Naive thymus-derived CD4-positive, alpha-beta T cell (primary cell): ENCODE measurements around the gene AMN1. TPM values are rescaled to one million over a fixed set of nuclear protein-coding genes. Genes with fewer than 3 reads are reported as not detected.
"Not testable (repeated sequence)": the region's sequence is repeated elsewhere in the genome, so short reads cannot be mapped to it uniquely, and the experiment has no call there.

ENCODE experiments used
- ATAC-seq: fragments of 150-1000 bp; cut with Tn5 transposase; 2 replicates; pipeline ENCODE4 v1.10.0; 2021; ENCODE audit warnings: mild to moderate bottlenecking, moderate library complexity
- CTCF ChIA-PET: fragments of 350-600 bp; sonication (Branson Sonifier 250); formaldehyde crosslinking; loops from one replicate; lab custom pipeline; 2021; ENCODE audit warnings: antibody characterized with exemption; lab: Charles Lee
- POLR2A ChIA-PET: fragments of 350-600 bp; sonication (Branson Sonifier 250); formaldehyde crosslinking; loops from one replicate; lab custom pipeline; 2021; ENCODE audit warnings: antibody characterized with exemption, inconsistent platforms; lab: Charles Lee
- DNase-seq, 9 donors: peaks; one replicate each; pipeline versions ENCODE4 v3.0.0 to v3.0.0-alpha.2; 2020 to 2022; ENCODE audit warnings: mixed read lengths in 1 of 9
- H3K27ac ChIP-seq: one replicate; pipeline ENCODE4 v1.7.0; 2013; ENCODE audit warnings: mild to moderate bottlenecking, low read depth, low read length, moderate library complexity
- H3K27me3 ChIP-seq, 2 donors: one replicate each; pipeline ENCODE4 v1.7.0; 2013; ENCODE audit warnings: low read length in 2 of 2, mild to moderate bottlenecking in 2 of 2, moderate library complexity in 2 of 2; ENCODE audit not compliant: control insufficient read depth in 2 of 2, insufficient read depth in 2 of 2
- H3K36me3 ChIP-seq, 3 experiments: 1 replicate in 2 of 3; 2 replicates in 1 of 3; pipeline ENCODE4 v1.7.0; 2013; ENCODE audit warnings: low read length in 3 of 3, mild to moderate bottlenecking in 3 of 3, moderate library complexity in 1 of 3; ENCODE audit not compliant: insufficient read depth in 3 of 3, control insufficient read depth in 2 of 3
- H3K4me1 ChIP-seq, 2 donors: one replicate each; pipeline ENCODE4 v1.7.0; 2013; ENCODE audit warnings: low read length in 2 of 2, mild to moderate bottlenecking in 2 of 2, moderate library complexity in 1 of 2; ENCODE audit not compliant: control insufficient read depth in 2 of 2, insufficient read depth in 2 of 2
- H3K4me3 ChIP-seq: 2 replicates; pipeline ENCODE4 v1.7.0; 2013; ENCODE audit warnings: mild to moderate bottlenecking, low read length
- H3K9me3 ChIP-seq, 3 experiments: 1 replicate in 2 of 3; 2 replicates in 1 of 3; pipeline ENCODE4 v1.7.0; 2013; ENCODE audit warnings: low read length in 3 of 3; ENCODE audit not compliant: control insufficient read depth in 2 of 3
- H3K27ac Mint-ChIP-seq, 9 donors: one replicate each; pipeline ENCODE4 v1.8.0; 2020 to 2022; ENCODE audit warnings: mixed read lengths in 9 of 9, mild to moderate bottlenecking in 8 of 9, moderate library complexity in 5 of 9, inconsistent platforms in 2 of 9
- H3K27me3 Mint-ChIP-seq, 5 donors: one replicate each; pipeline ENCODE4 v1.8.0; 2021 to 2022; ENCODE audit warnings: mixed read lengths in 5 of 5, mild to moderate bottlenecking in 1 of 5
- H3K36me3 Mint-ChIP-seq, 5 donors: one replicate each; pipeline ENCODE4 v1.8.0; 2020 to 2022; ENCODE audit warnings: mixed read lengths in 5 of 5, mild to moderate bottlenecking in 3 of 5, inconsistent platforms in 1 of 5
- H3K4me1 Mint-ChIP-seq, 7 donors: one replicate each; pipeline ENCODE4 v1.8.0; 2020 to 2022; ENCODE audit warnings: mixed read lengths in 7 of 7, mild to moderate bottlenecking in 3 of 7, inconsistent platforms in 1 of 7
- H3K4me3 Mint-ChIP-seq, 10 donors: one replicate each; pipeline ENCODE4 v1.8.0; 2020 to 2022; ENCODE audit warnings: mild to moderate bottlenecking in 10 of 10, mixed read lengths in 10 of 10, moderate library complexity in 6 of 10, inconsistent platforms in 2 of 10
- H3K9me3 Mint-ChIP-seq, 11 donors: one replicate each; pipeline ENCODE4 v1.8.0; 2020 to 2022; ENCODE audit warnings: mixed read lengths in 11 of 11, mild to moderate bottlenecking in 4 of 11, inconsistent platforms in 1 of 11, moderate library complexity in 1 of 11
- intact Hi-C, 2 donors: fragments of 100-400 bp; cut with micrococcal nuclease; formaldehyde crosslinking; loops; one replicate each; pipeline ENCODE4 v1.15.1; 2023
- polyA plus RNA-seq, 2 donors: library from polyadenylated mRNA; unstranded; fragments of 300-500 nt; fragmentation: Illumina TruSeq; gene quantifications; one replicate each; pipeline ENCODE4 v1.2.3, GENCODE V29; 2021
- total RNA-seq, 6 experiments: library from RNA in 5 of 6; stranded (reverse) in 5 of 6; gene quantifications; 1 replicate in 5 of 6; 2 replicates in 1 of 6; pipeline ENCODE4 v1.2.3 and lab custom pipeline; 2021 to 2026

AMN1 gene
- total and polyA plus RNA-seq, 7 experiments from 2014 or later = 4.1 to 22.9 (median 15.7) TPM

- Mint-ChIP-seq H3K9me3 (peaks cover 4 to 46% (median 20%) of the 10 kb centered on the region in 11 donors), H3K36me3 (peaks cover 5 to 44% (median 10%) of the 10 kb centered on the region in 5 donors), H3K4me3 (peak overlapping the region in 2 of 10 donors; percentile 7 to 19), H3K4me1 (peaks cover 22 to 80% (median 64%) of the 10 kb centered on the region in 7 donors), H3K27ac (peak overlapping the region in 4 of 9 donors; percentile 10 to 82 (median 72)), H3K27me3 (peaks cover 0 to 2% (median 0%) of the 10 kb centered on the region in 5 donors)
- ATAC-seq = no peak
- peaks cover 6 to 28% of the 10 kb centered on the region in 2 donors for H3K4me1 ChIP-seq
- H3K9me3 ChIP-seq = peaks cover 0 to 5% (median 0%) of the 10 kb centered on the region in 3 experiments
- no peaks in the 10 kb centered on the region for H3K36me3 ChIP-seq
- H3K27ac ChIP-seq = no peak overlapping the region
- no peak overlapping the region for H3K4me3 ChIP-seq
- intact Hi-C loops = no loop called here
- POLR2A ChIA-PET = interaction anchor here (0.5 to 5.3 kb wide), 8 partner anchors 9 to 226 kb away, joined by 3 to 23 read pairs (median 3); partner anchors contain the start of gene RESF1
- peak in 1 of 9 donors; percentile 49 for DNase-seq
- CTCF ChIA-PET = interaction anchor here (0.8 to 1.6 kb wide), 3 partner anchors 9 to 154 kb away, joined by 3 to 4 read pairs (median 4); no protein-coding TSS in a partner anchor
- H3K27me3 ChIP-seq = no peaks in the 10 kb centered on the region
Measured at GRCh38 chr12:31732926-31733548, 4.2 kb upstream of the AMN1 start.

GRCh38 chr12:31731203-31731602, 2.4 kb upstream of the AMN1 start:
- ATAC-seq, H3K36me3 ChIP-seq, H3K27me3 ChIP-seq, H3K27me3 Mint-ChIP-seq, H3K27ac ChIP-seq, H3K4me3 ChIP-seq, H3K9me3 ChIP-seq, intact Hi-C loops, DNase-seq: not testable (repeated sequence)
- POLR2A ChIA-PET = interaction anchor here (0.6 to 5.3 kb wide), 5 partner anchors 9 to 227 kb away, joined by 3 to 23 read pairs (median 3); partner anchors contain the start of gene RESF1
- peaks cover 9 to 60% (median 26%) of the 10 kb centered on the region in 11 donors for H3K9me3 Mint-ChIP-seq
- H3K4me1 ChIP-seq = peaks cover 6 to 19% of the 10 kb centered on the region in 2 donors
- H3K36me3 Mint-ChIP-seq = peaks cover 15 to 49% (median 22%) of the 10 kb centered on the region in 5 donors
- H3K4me3 Mint-ChIP-seq = peak overlapping the region in 6 of 10 donors; percentile 3 to 100 (median 68)
- H3K27ac Mint-ChIP-seq = peak overlapping the region in 6 of 9 donors; percentile 33 to 64 (median 50)
- CTCF ChIA-PET = interaction anchor here (0.5 kb wide), 1 partner anchor 555 kb away, joined by 3 read pairs; no protein-coding TSS in a partner anchor
- H3K4me1 Mint-ChIP-seq = peaks cover 31 to 78% (median 59%) of the 10 kb centered on the region in 7 donors

- H3K4me3 ChIP-seq = peak overlapping the region; percentile 84
- ATAC-seq (no peak), DNase-seq (no peak)
- CTCF ChIA-PET = interaction anchor here (1.0 kb wide), 1 partner anchor 232 kb away, joined by 3 read pairs; no protein-coding TSS in a partner anchor
- no peaks in the 10 kb centered on the region for H3K36me3 ChIP-seq
- Mint-ChIP-seq H3K4me1 (peaks cover 26 to 77% (median 60%) of the 10 kb centered on the region in 7 donors), H3K27me3 (peaks cover 0 to 2% (median 0%) of the 10 kb centered on the region in 5 donors), H3K4me3 (peak overlapping the region; percentile 94 to 100 (median 98)), H3K36me3 (peaks cover 17 to 49% (median 34%) of the 10 kb centered on the region in 5 donors), H3K9me3 (peaks cover 9 to 74% (median 31%) of the 10 kb centered on the region in 11 donors), H3K27ac (peak overlapping the region; percentile 96 to 100 (median 99))
- H3K9me3 ChIP-seq = peaks cover 0 to 9% (median 0%) of the 10 kb centered on the region in 3 experiments
- H3K27ac ChIP-seq = peak overlapping the region; percentile 86
- no peaks in the 10 kb centered on the region for H3K27me3 ChIP-seq
- H3K4me1 ChIP-seq = peaks cover 6 to 18% of the 10 kb centered on the region in 2 donors
- POLR2A ChIA-PET = interaction anchor here (0.7 to 4.3 kb wide), 18 partner anchors 11 to 272 kb away, joined by 3 to 52 read pairs (median 4); partner anchors contain the start of gene RESF1
- intact Hi-C loops = loop anchor here (1.0 to 5.0 kb wide), 16 partner anchors 20 to 975 kb away; partner anchors contain the start of genes BICD1 (in 2 of the 2), ETFBKMT (in 2 of the 2), RESF1 (in 2 of the 2) and CAPRIN2 (in 1 of the 2)
Measured at GRCh38 chr12:31729705-31730104, 884 bp upstream of the AMN1 start.

GRCh38 chr12:31728289-31728916, 418 bp downstream of the AMN1 start:
- H3K27me3 Mint-ChIP-seq = peaks cover 0 to 2% (median 0%) of the 10 kb centered on the region in 5 donors
- H3K9me3 Mint-ChIP-seq = peaks cover 9 to 87% (median 39%) of the 10 kb centered on the region in 11 donors
- peak overlapping the region; percentile 94 to 100 (median 98) for H3K4me3 Mint-ChIP-seq
- Histone ChIP-seq H3K27ac (peak overlapping the region; percentile 86), H3K4me1 (peaks cover 15 to 18% of the 10 kb centered on the region in 2 donors), H3K36me3 (peaks cover 0 to 4% (median 0%) of the 10 kb centered on the region in 3 experiments), H3K9me3 (peaks cover 0 to 21% (median 0%) of the 10 kb centered on the region in 3 experiments), H3K4me3 (peak overlapping the region; percentile 84), H3K27me3 (no peaks in the 10 kb centered on the region)
- ChIA-PET POLR2A (interaction anchor here (0.6 to 4.3 kb wide), 21 partner anchors 9 to 264 kb away, joined by 3 to 52 read pairs (median 4); partner anchors contain the start of gene RESF1), CTCF (interaction anchor here (1.1 to 1.7 kb wide), 2 partner anchors 69 to 75 kb away, joined by 3 read pairs; no protein-coding TSS in a partner anchor)
- intact Hi-C loops = loop anchor here (1.0 to 5.0 kb wide), 12 partner anchors 8 to 974 kb away; partner anchors contain the start of genes BICD1 (in 2 of the 2), CAPRIN2 (in 1 of the 2) and DNM1L (in 1 of the 2)
- peaks cover 26 to 62% (median 46%) of the 10 kb centered on the region in 5 donors for H3K36me3 Mint-ChIP-seq
- peak overlapping the region; percentile 96 to 100 (median 99) for H3K27ac Mint-ChIP-seq
- peaks cover 26 to 78% (median 61%) of the 10 kb centered on the region in 7 donors for H3K4me1 Mint-ChIP-seq
- ATAC-seq (no peak), DNase-seq (no peak)

- Mint-ChIP-seq H3K27me3 (peaks cover 0 to 2% (median 0%) of the 10 kb centered on the region in 5 donors), H3K27ac (peak overlapping the region; percentile 26 to 100 (median 83)), H3K4me1 (peaks cover 26 to 73% (median 61%) of the 10 kb centered on the region in 7 donors), H3K36me3 (peaks cover 30 to 63% (median 55%) of the 10 kb centered on the region in 5 donors), H3K4me3 (peak overlapping the region; percentile 35 to 100 (median 56)), H3K9me3 (peaks cover 9 to 93% (median 49%) of the 10 kb centered on the region in 11 donors)
- Histone ChIP-seq H3K36me3 (peaks cover 0 to 4% (median 0%) of the 10 kb centered on the region in 3 experiments), H3K27me3 (no peaks in the 10 kb centered on the region), H3K4me3 (no peak overlapping the region), H3K27ac (no peak overlapping the region), H3K9me3 (peaks cover 0 to 25% (median 0%) of the 10 kb centered on the region in 3 experiments), H3K4me1 (peaks cover 18 to 23% of the 10 kb centered on the region in 2 donors)
- ATAC-seq (no peak), DNase-seq (no peak)
- ChIA-PET CTCF (interaction anchor here (1.3 kb wide), 1 partner anchor 13 kb away, joined by 4 read pairs; no protein-coding TSS in a partner anchor), POLR2A (interaction anchor here (0.6 to 4.3 kb wide), 7 partner anchors 10 to 251 kb away, joined by 3 to 52 read pairs (median 4); partner anchors contain the start of gene RESF1)
- intact Hi-C loops = loop anchor here in 1 of 2 donors (5.0 kb wide), 1 partner anchor 380 kb away; the partner anchor contains the start of gene BICD1
Measured at GRCh38 chr12:31727192-31727591, 1.6 kb downstream of the AMN1 start.
